GM12878 (cell line): ENCODE data around the gene ARMC3. TPM values are rescaled to one million over a fixed set of nuclear protein-coding genes. Genes with fewer than 3 reads are reported as not detected.

Experiments
- ATAC-seq: fragments of 200-7000 bp; cut with Tn5 transposase; 3 replicates; pipeline ENCODE4 v1.9.1; 2020; ENCODE audit warnings: mild to moderate bottlenecking, moderate library complexity
- BruUV-seq: library from RNA; stranded (reverse); fragments of 400-500 nt; replicated peaks from 2 replicates; lab custom pipeline; 2021; lab: Mats Ljungman, UMichigan
- CTCF ChIA-PET: fragments of 300-600 bp; sonication (Branson Sonifier 250); formaldehyde crosslinking; extraction: SDS; loops from one replicate; lab custom pipeline; 2021; ENCODE audit warnings: inconsistent platforms; lab: Yijun Ruan, JAX
- POLR2A ChIA-PET: fragments of 350-600 bp; formaldehyde crosslinking; extraction: SDS; loops from one replicate; lab custom pipeline; 2021; ENCODE audit warnings: inconsistent platforms; lab: Charles Lee
- RAD21 ChIA-PET: fragments of 300-600 bp; sonication (Branson Sonifier 250); formaldehyde crosslinking; loops from one replicate; lab custom pipeline; 2023; ENCODE audit warnings: antibody characterized with exemption; ENCODE audit not compliant: unreplicated experiment; lab: Charles Lee
- SMC1A ChIA-PET: fragments of 300-600 bp; sonication (Branson Sonifier 250); formaldehyde crosslinking; loops from one replicate; lab custom pipeline; 2023; ENCODE audit not compliant: unreplicated experiment, uncharacterized antibody; lab: Charles Lee
- DNase-seq: peaks from one replicate; pipeline ENCODE4 v3.0.0-alpha.2; 2011; ENCODE audit warnings: low read depth, low spot score
- FAIRE-seq: peaks from 3 replicates; lab custom pipeline; 2011; peaks lifted over from hg19 to GRCh38; lab: Jason Lieb, UNC
- H2AFZ ChIP-seq: 2 replicates; pipeline ENCODE4 v1.6.0; 2011; ENCODE audit warnings: low read depth, low read length, control low read depth; ENCODE audit not compliant: control insufficient read depth
- H3K27ac ChIP-seq: 2 replicates; pipeline ENCODE4 v1.5.1; 2011; ENCODE audit warnings: control low read depth; ENCODE audit not compliant: control insufficient read depth, insufficient read depth
- H3K27me3 ChIP-seq, 2 experiments: replicated peaks in 1 of 2; 2 replicates each; pipeline versions ENCODE4 v1.6.0 to v1.6.1; 2011; ENCODE audit warnings: low read length in 1 of 2; ENCODE audit not compliant: control insufficient read depth in 2 of 2, insufficient read depth in 2 of 2
- H3K36me3 ChIP-seq, 2 experiments: 2 replicates each; pipeline ENCODE4 v1.5.1; 2011; ENCODE audit warnings: low read length in 1 of 2; ENCODE audit not compliant: control insufficient read depth in 2 of 2, insufficient read depth in 2 of 2
- H3K4me1 ChIP-seq: 2 replicates; pipeline ENCODE4 v1.6.1; 2011; ENCODE audit warnings: mild to moderate bottlenecking, low read length, moderate library complexity, mixed read lengths; ENCODE audit not compliant: control insufficient read depth, insufficient read depth
- H3K4me2 ChIP-seq: 2 replicates; pipeline ENCODE4 v1.6.0; 2011; ENCODE audit warnings: control low read depth; ENCODE audit not compliant: control insufficient read depth, insufficient read depth
- H3K4me3 ChIP-seq: fragments of 200-600 bp; sonication (generic); 2 replicates; pipeline ENCODE4 v1.5.1; 2016
- H3K79me2 ChIP-seq: 2 replicates; pipeline ENCODE4 v1.6.0; 2011; ENCODE audit warnings: low read length; ENCODE audit not compliant: control insufficient read depth, insufficient read depth
- H3K9ac ChIP-seq: 2 replicates; pipeline ENCODE4 v1.8.0; 2011; ENCODE audit warnings: low read length, control low read depth, mixed read lengths; ENCODE audit not compliant: control insufficient read depth, insufficient read depth
- H3K9me3 ChIP-seq: replicated peaks from 3 replicates; pipeline ENCODE4 v1.5.1; 2011; ENCODE audit warnings: mild to moderate bottlenecking, low read length; ENCODE audit not compliant: control insufficient read depth, insufficient read depth
- H4K20me1 ChIP-seq: 2 replicates; pipeline ENCODE4 v1.6.0; 2011; ENCODE audit not compliant: control insufficient read depth, insufficient read depth
- BRCA1 ChIP-seq: IDR thresholded peaks from 2 replicates; pipeline ENCODE4 v1.6.1; 2011; ENCODE audit warnings: low read depth, low read length, improper control_type of control experiment
- NFYA ChIP-seq: IDR thresholded peaks from 2 replicates; pipeline ENCODE4 v1.6.1; 2011; ENCODE audit warnings: low read depth, mild to moderate bottlenecking, low read length, improper control_type of control experiment, borderline replicate concordance
- SIN3A ChIP-seq: IDR thresholded peaks from 2 replicates; pipeline ENCODE4 v1.6.1; 2012; ENCODE audit warnings: low read depth, low read length, improper control_type of control experiment
- SMC3 ChIP-seq: IDR thresholded peaks from 2 replicates; pipeline ENCODE4 v1.6.1; 2011; ENCODE audit warnings: low read length, improper control_type of control experiment, borderline replicate concordance
- SPI1 ChIP-seq: IDR thresholded peaks from 2 replicates; pipeline ENCODE4 v1.6.1; 2011; ENCODE audit warnings: low read depth, mild to moderate bottlenecking, low read length, moderate library complexity, borderline replicate concordance; ENCODE audit not compliant: insufficient read depth
- TCF3 ChIP-seq: IDR thresholded peaks from 2 replicates; pipeline ENCODE4 v1.6.1; 2012; ENCODE audit warnings: low read depth, mild to moderate bottlenecking, low read length, borderline replicate concordance; ENCODE audit not compliant: insufficient read depth
- WRNIP1 ChIP-seq: IDR thresholded peaks from 2 replicates; pipeline ENCODE4 v1.6.1; 2011; ENCODE audit warnings: low read depth, low read length, improper control_type of control experiment, borderline replicate concordance
- YBX1 ChIP-seq: fragments of 450-650 bp; IDR thresholded peaks from 2 replicates; pipeline ENCODE4 v1.6.1; 2016; ENCODE audit warnings: antibody characterized with exemption
- WGBS: methylation state at CpG from one replicate; pipeline ENCODE4 v1.1.6; 2016; ENCODE audit warnings: low lambda C conversion rate; ENCODE audit not compliant: insufficient replicate concordance, insufficient coverage; ENCODE audit errors: missing lambda C conversion rate; 5-methylcytosine and 5-hydroxymethylcytosine counted together
- in situ Hi-C: fragments of 300-500 bp; cut with MboI; formaldehyde crosslinking; loops from 9 replicates; pipeline ENCODE4 v1.14.3; 2018; ENCODE audit warnings: mixed read lengths
- intact Hi-C: fragments of 100-400 bp; cut with micrococcal nuclease; formaldehyde crosslinking; loops from one replicate; pipeline ENCODE4 v1.14.2; 2022; ENCODE audit not compliant: unreplicated experiment
- polyA plus RNA-seq, 11 experiments: library from polyadenylated mRNA; depleted of rRNA in 4 of 11; unstranded in 6 of 11; stranded (reverse) in 5 of 11; fragments of >200 nt; fragmentation: Nextera tagmentation in 4 of 11; fragmentation: Illumina TruSeq in 1 of 11; extraction: Ambion mirVana in 4 of 11; extraction: Trizol in 1 of 11; gene quantifications; 1 replicate in 1 of 11; 2 replicates in 10 of 11; pipeline versions ENCODE4 v1.2.1 to v1.2.3, GENCODE V29; 2011 to 2016; ENCODE audit warnings: inconsistent platforms in 2 of 11, missing spikeins in 2 of 11, low read depth in 1 of 11
- total RNA-seq, 4 experiments: library from RNA; depleted of rRNA in 3 of 4; stranded (reverse); fragments of >200 nt in 3 of 4; fragmentation: Illumina TruSeq in 1 of 4; extraction: Trizol in 1 of 4; gene quantifications; 2 replicates each; pipeline versions ENCODE4 v1.2.1 to v1.2.3, GENCODE V29; 2013 to 2021
- TF ChIP-seq, protein P1 (sequence below): IDR thresholded peaks from 2 replicates; pipeline ENCODE4 v1.6.1; 2012; ENCODE audit warnings: low read depth, low read length, improper control_type of control experiment
- TF ChIP-seq, protein P2 (sequence below): IDR thresholded peaks from 2 replicates; pipeline ENCODE4 v1.6.1; 2012; ENCODE audit warnings: low read depth, low read length, improper control_type of control experiment

Gene ARMC3
- total and polyA plus RNA-seq, 10 of the 15 experiments (the other 5 are each of a cell fraction or from before 2014, with no cell fraction given), result 0.01 to 0.06 TPM; not detected in 8

DNA sequence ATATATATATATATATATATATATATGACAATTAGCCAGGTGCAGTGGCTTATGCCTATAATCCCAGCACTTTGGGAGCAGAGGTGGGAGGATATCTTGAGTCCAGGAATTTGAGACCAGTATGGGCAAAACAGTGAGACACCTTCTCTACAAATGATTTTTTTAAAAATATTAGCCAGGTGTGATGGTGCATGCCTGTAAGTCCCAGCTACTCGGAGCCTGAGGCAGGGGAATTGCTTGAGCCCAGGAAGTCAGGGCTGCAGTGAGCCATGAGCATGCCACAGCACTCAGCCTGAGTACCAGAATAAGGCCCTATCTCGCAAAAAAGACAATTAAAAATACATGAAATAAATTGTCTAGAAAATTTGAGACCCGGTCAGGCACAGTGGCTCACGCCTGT, 120.3 kb downstream of the ARMC3 start:
- 30% methylated on average over 4 of the region's 4 CpGs for WGBS
- Histone ChIP-seq H3K9ac (no peak overlapping the region), H3K4me3 (no peak overlapping the region), H3K79me2 (no peaks in the 10 kb centered on the region), H3K4me2 (no peak overlapping the region), H2AFZ (no peak overlapping the region), H3K9me3 (no peaks in the 10 kb centered on the region), H3K36me3 (no peaks in the 10 kb centered on the region), H3K4me1 (no peaks in the 10 kb centered on the region), H4K20me1 (no peaks in the 10 kb centered on the region), H3K27me3 (no peaks in the 10 kb centered on the region), H3K27ac (no peak overlapping the region)
- DNase-seq, result no peak
- FAIRE-seq, result no peak
- ChIA-PET CTCF (no interaction called here), SMC1A (interaction anchor here (1.2 kb wide), 1 partner anchor 58 kb away, joined by 4 read pairs; no protein-coding TSS in a partner anchor), POLR2A (no interaction called here), RAD21 (no interaction called here)
- intact Hi-C loops (no loop called here), in situ Hi-C loops (no loop called here)
- BruUV-seq, result no TSS peak
- no peak for ATAC-seq
- TF ChIP-seq WRNIP1, result no peak
- no peak for TF ChIP-seq TCF3
- TF ChIP-seq SIN3A, result no peak
- TF ChIP-seq, protein P1, sequence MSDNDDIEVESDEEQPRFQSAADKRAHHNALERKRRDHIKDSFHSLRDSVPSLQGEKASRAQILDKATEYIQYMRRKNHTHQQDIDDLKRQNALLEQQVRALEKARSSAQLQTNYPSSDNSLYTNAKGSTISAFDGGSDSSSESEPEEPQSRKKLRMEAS, result no peak
- TF ChIP-seq, protein P2, sequence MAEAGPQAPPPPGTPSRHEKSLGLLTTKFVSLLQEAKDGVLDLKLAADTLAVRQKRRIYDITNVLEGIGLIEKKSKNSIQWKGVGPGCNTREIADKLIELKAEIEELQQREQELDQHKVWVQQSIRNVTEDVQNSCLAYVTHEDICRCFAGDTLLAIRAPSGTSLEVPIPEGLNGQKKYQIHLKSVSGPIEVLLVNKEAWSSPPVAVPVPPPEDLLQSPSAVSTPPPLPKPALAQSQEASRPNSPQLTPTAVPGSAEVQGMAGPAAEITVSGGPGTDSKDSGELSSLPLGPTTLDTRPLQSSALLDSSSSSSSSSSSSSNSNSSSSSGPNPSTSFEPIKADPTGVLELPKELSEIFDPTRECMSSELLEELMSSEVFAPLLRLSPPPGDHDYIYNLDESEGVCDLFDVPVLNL, result no peak
- TF ChIP-seq SPI1, result no peak
- TF ChIP-seq NFYA, result no peak
- no peak for TF ChIP-seq YBX1
- TF ChIP-seq BRCA1, result no peak
- TF ChIP-seq SMC3, result no peak
